AG09319 (cell line): ENCODE data around the gene FAM76A.

Source experiments
- DNase-seq: peaks from one replicate; pipeline ENCODE4 v3.0.0-alpha.2; 2010; ENCODE audit warnings: low read depth; ENCODE audit errors: extremely low read depth
- CTCF ChIP-seq: IDR thresholded peaks from 2 replicates; pipeline ENCODE4 v1.5.1; 2011; ENCODE audit warnings: low read depth, mild to moderate bottlenecking, inconsistent platforms, low read length, moderate library complexity

FAM76A gene

GRCh38 chr1:27809883-27810282 lies 84.1 kb downstream of the FAM76A start:
- TF ChIP-seq CTCF, result no peak
- DNase-seq, result no peak

- no peak for TF ChIP-seq CTCF
- DNase-seq, result no peak
Observed at GRCh38 chr1:27811741-27812500, 86.2 kb downstream of the FAM76A start.
